ENCODE measurements around the gene OR6C74. TPM values are rescaled to one million over a fixed set of nuclear protein-coding genes. Genes with fewer than 3 reads are reported as not detected.

Gene OR6C74
- total RNA-seq: not detected

- ATAC-seq: no peak
Measured at GRCh38 chr12:55244309-55244708, at the start of gene OR6C74. TSS of gene OR6C74 (plus strand) at chr12:55244609. CDS start at chr12:55247288, 2,679 bp downstream.

- no peak for ATAC-seq
Measured at GRCh38 chr12:55220725-55221124, 23.7 kb upstream of the OR6C74 start, which contains the start of gene OR10A7. TSS of gene OR10A7 (plus strand) at chr12:55221025. CDS start at chr12:55221025, 0 bp downstream.

GRCh38 chr12:55226523-55226922 lies 17.9 kb upstream of the OR6C74 start:
- ATAC-seq: no peak

- ATAC-seq: no peak
Measured at GRCh38 chr12:55227643-55228042, 16.8 kb upstream of the OR6C74 start.

- ATAC-seq: no peak
Measured at GRCh38 chr12:55246159-55246558, 1.8 kb downstream of the OR6C74 start.

- no peak for ATAC-seq
Measured at GRCh38 chr12:55250944-55251343, 6.5 kb downstream of the OR6C74 start.

- ATAC-seq: no peak
Measured at GRCh38 chr12:55253281-55253680, 8.9 kb downstream of the OR6C74 start.

- no peak for ATAC-seq
Measured at GRCh38 chr12:55256831-55257230, 12.4 kb downstream of the OR6C74 start.

GRCh38 chr12:55258303-55258702 lies 13.9 kb downstream of the OR6C74 start:
- ATAC-seq: no peak

- no peak for ATAC-seq
Measured at GRCh38 chr12:55280991-55281390, 36.6 kb downstream of the OR6C74 start.

GRCh38 chr12:55289999-55290398 lies 45.6 kb downstream of the OR6C74 start:
- ATAC-seq: no peak

Other genes with a start within 250 kb of the OR6C74 start
- gene NEUROD4, start 224.6 kb upstream of the OR6C74 start, total RNA-seq: not detected
- gene OR9K2, start 118.2 kb upstream of the OR6C74 start, total RNA-seq: not detected
- not detected for gene OR10A7, start 23.6 kb upstream of the OR6C74 start, total RNA-seq
- not detected for gene OR6C6, start 52.0 kb downstream of the OR6C74 start, total RNA-seq
- gene OR6C1, start 69.7 kb downstream of the OR6C74 start, total RNA-seq: not detected
- gene OR6C3, start 86.1 kb downstream of the OR6C74 start, total RNA-seq: not detected
- not detected for gene OR6C75, start 118.4 kb downstream of the OR6C74 start, total RNA-seq
- gene OR6C65, start 155.9 kb downstream of the OR6C74 start, total RNA-seq: not detected
- gene OR6C76, start 181.6 kb downstream of the OR6C74 start, total RNA-seq: not detected
- gene OR6C2, start 199.5 kb downstream of the OR6C74 start, total RNA-seq: 0.12 TPM
- gene OR6C70, start 225.5 kb downstream of the OR6C74 start, total RNA-seq: not detected
- gene OR6C68, start 247.8 kb downstream of the OR6C74 start, total RNA-seq: not detected

Data from esophagus mucosa (tissue), 1 donor.